ENCODE results near the gene BCCIP. TPM values are rescaled to one million over a fixed set of nuclear protein-coding genes. Genes with fewer than 3 reads are reported as not detected.

BCCIP gene
- total RNA-seq, 2 experiments from 2014 or later, result 103 to 107 TPM

GRCh38 chr10:125838802-125839575 is 15.6 kb downstream of the BCCIP start:
- DNase-seq, result no peak
- no peak overlapping the region for H3K27ac Mint-ChIP-seq
- H3K9me3 Mint-ChIP-seq, result no peaks in the 10 kb centered on the region
- no peaks in the 10 kb centered on the region for H3K4me1 Mint-ChIP-seq (ENCODE audit: low read depth)
- CTCF ChIA-PET, result no interaction called here
- peaks cover 26% of the 10 kb centered on the region for H3K36me3 Mint-ChIP-seq (ENCODE audit: low read depth)
- no peaks in the 10 kb centered on the region for H3K27me3 Mint-ChIP-seq (ENCODE audit: low read depth)
- intact Hi-C loops (cut with micrococcal nuclease), result no loop called here
- no peak overlapping the region for H3K4me3 Mint-ChIP-seq

DNA sequence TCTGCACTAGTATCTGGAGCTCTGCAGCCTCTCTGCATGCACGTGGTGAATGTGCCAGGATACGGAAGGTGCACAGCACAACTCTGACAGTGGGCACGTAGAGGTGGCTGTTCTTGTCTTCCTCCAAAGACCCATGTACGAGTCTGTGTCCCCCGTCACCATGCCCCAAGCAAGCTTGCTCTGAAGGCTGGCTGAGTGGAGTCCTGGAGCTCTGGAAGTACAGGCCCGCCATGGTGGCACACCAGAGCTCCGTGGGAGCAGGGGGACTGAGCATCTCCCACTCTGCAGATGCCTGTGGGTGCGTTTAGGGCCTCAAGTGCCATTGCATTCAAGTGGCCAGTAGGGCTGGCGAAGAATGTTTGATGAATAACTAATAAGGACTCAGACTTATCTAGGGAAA is 17.1 kb downstream of the BCCIP start:
- no peak for DNase-seq
- Mint-ChIP-seq H3K27me3 (ENCODE audit: low read depth) (no peaks in the 10 kb centered on the region), H3K36me3 (ENCODE audit: low read depth) (peaks cover 20% of the 10 kb centered on the region), H3K9me3 (no peaks in the 10 kb centered on the region), H3K4me1 (ENCODE audit: low read depth) (no peaks in the 10 kb centered on the region), H3K4me3 (no peak overlapping the region), H3K27ac (no peak overlapping the region)
- intact Hi-C loops (cut with micrococcal nuclease), result no loop called here
- CTCF ChIA-PET, result no interaction called here

DNA sequence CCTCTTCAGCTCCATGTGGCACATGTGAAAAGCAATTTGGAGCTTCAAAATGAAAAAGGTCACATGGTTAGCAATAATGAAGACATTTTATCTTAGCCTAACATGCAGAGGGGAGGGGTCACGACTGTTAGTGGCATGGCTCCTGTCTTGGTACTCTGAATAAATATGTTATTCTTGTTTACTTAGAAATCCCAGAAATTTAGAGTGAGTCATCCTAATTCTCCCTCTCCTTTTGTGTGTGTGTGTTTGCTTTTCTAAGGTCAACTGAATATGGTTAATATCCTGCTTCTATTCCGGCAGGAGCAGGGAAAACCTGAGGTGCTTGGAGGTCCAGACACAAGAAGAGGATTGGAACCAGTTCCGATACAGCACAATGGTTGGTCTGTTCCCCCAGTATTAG is 17.6 kb downstream of the BCCIP start:
- Mint-ChIP-seq H3K4me1 (ENCODE audit: low read depth) (no peaks in the 10 kb centered on the region), H3K4me3 (no peak overlapping the region), H3K9me3 (no peaks in the 10 kb centered on the region), H3K27ac (no peak overlapping the region), H3K27me3 (ENCODE audit: low read depth) (no peaks in the 10 kb centered on the region), H3K36me3 (ENCODE audit: low read depth) (peaks cover 15% of the 10 kb centered on the region)
- no peak for DNase-seq
- CTCF ChIA-PET, result no interaction called here
- intact Hi-C loops (cut with micrococcal nuclease), result no loop called here

DNA sequence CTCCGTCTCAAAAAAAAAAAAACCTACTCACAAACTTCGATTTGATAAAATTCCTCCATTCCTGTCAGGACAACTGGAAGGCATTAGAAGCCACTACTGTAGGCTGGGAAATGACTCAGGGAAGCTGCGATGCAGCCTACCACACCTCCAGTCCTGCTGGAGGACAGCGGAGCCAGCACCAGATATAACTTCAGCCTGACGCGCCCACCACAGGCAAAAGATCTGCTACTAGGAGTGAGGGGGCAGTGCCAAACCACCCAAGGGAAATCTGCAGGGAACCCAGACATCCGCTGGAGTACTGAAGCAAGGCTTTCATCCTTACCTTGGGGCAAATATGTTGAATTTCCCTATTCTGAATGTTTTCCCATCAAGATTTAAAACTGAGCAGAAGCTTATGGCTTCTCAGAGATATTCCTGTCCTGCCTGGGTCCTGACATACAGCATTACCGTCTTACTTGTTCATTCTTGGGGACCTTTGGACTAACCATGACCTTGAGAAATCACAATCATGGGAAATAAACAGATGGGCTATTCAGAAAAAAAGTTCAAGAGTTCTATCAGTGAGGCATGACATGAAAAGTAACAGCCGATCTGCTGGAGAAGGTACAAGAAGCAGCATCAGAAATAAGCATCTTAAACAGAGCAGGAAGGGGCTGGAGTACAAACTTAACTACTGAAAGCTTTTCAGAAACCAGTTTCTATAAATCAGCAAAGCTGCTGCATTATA is 20.4 kb downstream of the BCCIP start:
- Mint-ChIP-seq H3K9me3 (no peaks in the 10 kb centered on the region), H3K36me3 (ENCODE audit: low read depth) (peaks cover 9% of the 10 kb centered on the region), H3K4me1 (ENCODE audit: low read depth) (no peaks in the 10 kb centered on the region), H3K4me3 (no peak overlapping the region), H3K27me3 (ENCODE audit: low read depth) (no peaks in the 10 kb centered on the region), H3K27ac (no peak overlapping the region)
- CTCF ChIA-PET, result no interaction called here
- no peak for DNase-seq
- intact Hi-C loops (cut with micrococcal nuclease), result no loop called here

DNA sequence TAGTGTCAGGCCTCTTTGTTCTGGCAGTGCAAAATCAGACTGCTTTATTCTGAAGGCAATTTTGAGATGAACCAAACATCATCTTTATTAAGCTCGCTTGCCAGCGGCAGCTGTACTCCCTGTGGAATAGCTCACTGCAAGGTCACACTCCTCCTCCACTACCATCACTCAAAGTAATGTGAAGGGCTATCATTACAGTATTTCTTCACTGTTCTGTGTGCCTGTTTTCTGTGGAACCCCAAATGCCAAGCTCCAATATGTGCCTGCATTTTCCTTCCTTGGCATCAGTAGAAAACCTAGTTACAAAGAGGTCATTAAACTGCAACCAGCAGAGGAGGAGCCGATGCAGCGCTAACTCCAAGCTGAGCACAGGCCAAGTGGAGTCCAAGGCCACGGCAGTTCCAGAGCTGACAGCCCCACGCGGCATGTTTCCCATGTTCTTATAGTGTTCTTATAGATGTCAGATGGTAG is 21.4 kb downstream of the BCCIP start:
- intact Hi-C loops (cut with micrococcal nuclease), result no loop called here
- H3K27ac Mint-ChIP-seq, result no peak overlapping the region

GRCh38 chr10:125845617-125846016 is 22.3 kb downstream of the BCCIP start:
- CTCF ChIA-PET, result no interaction called here
- intact Hi-C loops (cut with micrococcal nuclease), result no loop called here
- DNase-seq, result no peak
- H3K4me1 Mint-ChIP-seq (ENCODE audit: low read depth), result no peaks in the 10 kb centered on the region
- H3K4me3 Mint-ChIP-seq, result no peak overlapping the region
- no peaks in the 10 kb centered on the region for H3K27me3 Mint-ChIP-seq (ENCODE audit: low read depth)
- H3K27ac Mint-ChIP-seq, result no peak overlapping the region
- peaks cover 9% of the 10 kb centered on the region for H3K36me3 Mint-ChIP-seq (ENCODE audit: low read depth)
- no peaks in the 10 kb centered on the region for H3K9me3 Mint-ChIP-seq

More for the DNA sequence above, 21.4 kb downstream of the BCCIP start:
- Mint-ChIP-seq H3K9me3 (no peaks in the 10 kb centered on the region), H3K4me1 (ENCODE audit: low read depth) (no peaks in the 10 kb centered on the region), H3K36me3 (ENCODE audit: low read depth) (peaks cover 7% of the 10 kb centered on the region), H3K4me3 (no peak overlapping the region), H3K27me3 (ENCODE audit: low read depth) (no peaks in the 10 kb centered on the region)
- DNase-seq, result no peak
- CTCF ChIA-PET, result interaction anchor here (0.6 kb wide), 1 partner anchor 222 kb away, joined by 5 read pairs; no protein-coding TSS in a partner anchor

- intact Hi-C loops (cut with micrococcal nuclease), result no loop called here
- H3K4me1 Mint-ChIP-seq (ENCODE audit: low read depth), result no peaks in the 10 kb centered on the region
- no peak for DNase-seq
- no peaks in the 10 kb centered on the region for H3K9me3 Mint-ChIP-seq
- H3K27ac Mint-ChIP-seq, result peak overlapping the region; percentile 24
- CTCF ChIA-PET, result interaction anchor here (0.5 kb wide), 1 partner anchor 76 kb away, joined by 3 read pairs; no protein-coding TSS in a partner anchor
- H3K4me3 Mint-ChIP-seq, result no peak overlapping the region
- peaks cover 11% of the 10 kb centered on the region for H3K36me3 Mint-ChIP-seq (ENCODE audit: low read depth)
- H3K27me3 Mint-ChIP-seq (ENCODE audit: low read depth), result no peaks in the 10 kb centered on the region
Measured at GRCh38 chr10:125846894-125847293, 23.5 kb downstream of the BCCIP start.

DNA sequence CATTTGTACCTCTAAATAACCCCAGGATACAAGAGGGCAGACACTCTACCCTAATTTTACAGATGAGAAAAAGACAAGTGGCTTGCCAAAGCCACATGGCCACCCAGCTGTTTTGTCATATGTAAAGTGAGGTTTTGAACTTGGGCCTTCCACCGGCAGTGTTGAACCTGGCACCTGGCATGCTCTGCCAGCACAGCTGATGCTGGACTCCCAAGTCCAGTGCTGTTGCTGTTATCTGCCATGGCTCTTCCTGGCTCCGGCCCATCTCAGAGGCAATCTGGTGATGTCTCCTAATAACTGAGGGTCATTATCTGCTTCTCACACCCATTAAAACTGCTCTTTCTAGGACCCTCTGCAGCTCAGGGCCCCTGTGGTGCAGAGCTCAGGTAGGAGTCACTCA is 25.0 kb downstream of the BCCIP start:
- no peak for DNase-seq
- CTCF ChIA-PET, result no interaction called here
- Mint-ChIP-seq H3K9me3 (no peaks in the 10 kb centered on the region), H3K27me3 (ENCODE audit: low read depth) (no peaks in the 10 kb centered on the region), H3K27ac (no peak overlapping the region), H3K36me3 (ENCODE audit: low read depth) (peaks cover 16% of the 10 kb centered on the region), H3K4me1 (ENCODE audit: low read depth) (no peaks in the 10 kb centered on the region), H3K4me3 (no peak overlapping the region)
- intact Hi-C loops (cut with micrococcal nuclease), result no loop called here

DNA sequence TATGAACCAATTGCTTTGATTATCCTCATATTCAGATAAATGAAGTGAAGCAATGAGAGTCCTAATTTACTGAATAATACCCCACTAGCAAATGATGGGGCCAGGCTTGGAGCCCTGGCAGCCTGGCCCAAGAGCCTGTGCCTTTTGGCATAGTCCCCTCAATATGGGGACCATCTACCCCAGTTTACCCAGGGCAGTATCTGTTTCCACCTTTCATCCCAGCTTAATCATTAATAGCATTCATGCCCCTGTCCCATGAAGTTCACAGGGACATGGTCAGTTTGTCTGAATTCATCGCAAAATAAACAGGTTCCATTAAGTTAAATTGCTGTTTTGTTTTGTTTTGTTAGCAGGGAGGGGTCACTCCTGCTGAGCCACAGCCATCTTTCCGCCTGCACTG is 25.5 kb downstream of the BCCIP start:
- CTCF ChIA-PET, result no interaction called here
- intact Hi-C loops (cut with micrococcal nuclease), result no loop called here

GRCh38 chr10:125849448-125849847 is 26.1 kb downstream of the BCCIP start:
- CTCF ChIA-PET, result no interaction called here
- Mint-ChIP-seq H3K4me3 (no peak overlapping the region), H3K4me1 (ENCODE audit: low read depth) (no peaks in the 10 kb centered on the region), H3K9me3 (no peaks in the 10 kb centered on the region), H3K27me3 (ENCODE audit: low read depth) (no peaks in the 10 kb centered on the region), H3K27ac (no peak overlapping the region), H3K36me3 (ENCODE audit: low read depth) (peaks cover 22% of the 10 kb centered on the region)
- no peak for DNase-seq
- intact Hi-C loops (cut with micrococcal nuclease), result no loop called here

More for the DNA sequence above, 25.5 kb downstream of the BCCIP start:
- Mint-ChIP-seq H3K4me3 (no peak overlapping the region), H3K36me3 (ENCODE audit: low read depth) (peaks cover 21% of the 10 kb centered on the region), H3K27me3 (ENCODE audit: low read depth) (no peaks in the 10 kb centered on the region), H3K9me3 (no peaks in the 10 kb centered on the region), H3K27ac (no peak overlapping the region), H3K4me1 (ENCODE audit: low read depth) (no peaks in the 10 kb centered on the region)
- DNase-seq, result no peak

DNA sequence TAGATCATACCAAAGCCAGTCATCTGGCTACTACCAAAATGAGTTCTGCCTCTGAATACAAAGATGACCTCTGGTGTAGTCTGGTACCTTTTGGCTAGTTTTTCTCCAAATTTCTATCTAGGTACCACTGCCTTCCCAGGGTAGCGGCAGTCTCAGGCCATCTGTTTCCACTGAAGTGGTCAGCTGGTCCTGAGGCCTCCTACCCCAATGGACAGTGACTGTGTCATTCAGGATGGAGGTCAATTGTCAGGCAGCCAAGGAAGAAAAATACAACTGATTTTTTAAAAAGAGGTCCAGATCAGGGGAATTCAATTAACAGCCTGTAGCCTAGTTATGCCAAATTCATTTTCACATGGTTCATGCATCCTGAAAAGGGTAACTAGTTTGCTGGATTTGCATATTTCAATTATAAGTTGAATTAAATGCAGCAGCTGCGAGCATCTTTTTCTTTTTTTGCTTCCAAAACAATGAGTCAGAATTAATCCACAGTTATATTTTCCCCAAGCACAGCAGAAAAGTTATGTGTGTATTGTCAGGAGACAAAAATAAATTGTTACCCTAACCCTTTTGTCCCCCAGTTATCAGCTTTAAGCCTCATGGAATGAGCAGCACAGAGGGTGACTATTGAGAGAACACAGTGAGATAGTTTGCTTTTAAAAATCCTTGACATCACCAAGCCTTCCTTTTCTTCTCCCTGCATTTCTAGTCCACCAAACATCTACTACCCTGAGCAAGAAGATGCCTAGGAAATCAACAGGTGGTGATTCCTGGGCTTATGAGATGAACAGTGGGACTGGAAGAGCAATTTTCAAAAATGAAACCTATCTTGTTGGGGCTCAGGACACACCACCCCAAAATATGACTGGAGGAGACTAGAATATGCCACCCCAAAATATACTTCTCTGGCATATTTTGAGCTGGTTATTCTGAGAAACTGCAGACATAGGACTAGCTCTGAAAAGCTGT is 27.7 kb downstream of the BCCIP start:
- Mint-ChIP-seq H3K4me3 (no peak overlapping the region), H3K9me3 (no peaks in the 10 kb centered on the region), H3K27me3 (ENCODE audit: low read depth) (no peaks in the 10 kb centered on the region), H3K27ac (no peak overlapping the region), H3K4me1 (ENCODE audit: low read depth) (no peaks in the 10 kb centered on the region), H3K36me3 (ENCODE audit: low read depth) (peaks cover 22% of the 10 kb centered on the region)
- no peak for DNase-seq
- CTCF ChIA-PET, result interaction anchor here (0.6 kb wide), 1 partner anchor 31 kb away, joined by 3 read pairs; no protein-coding TSS in a partner anchor
- intact Hi-C loops (cut with micrococcal nuclease), result no loop called here

DNA sequence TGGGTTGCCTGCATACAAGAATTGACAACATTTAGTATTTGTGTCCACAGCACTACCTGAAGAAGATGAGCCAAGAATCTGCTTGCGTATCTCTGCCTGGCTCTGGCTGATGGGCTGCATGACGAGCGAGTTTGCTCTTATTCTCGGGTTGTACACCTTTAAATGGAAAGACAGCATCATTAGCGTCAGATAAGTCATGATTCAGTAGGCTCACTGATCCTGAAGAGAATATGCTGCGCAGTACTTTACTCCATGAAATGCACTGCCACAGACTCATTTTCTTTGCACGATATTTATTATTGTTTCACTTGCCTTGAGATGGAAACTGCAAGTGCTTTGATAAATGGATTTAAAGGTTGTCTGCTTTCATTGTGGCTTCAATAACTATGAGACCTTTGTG is 29.1 kb downstream of the BCCIP start:
- CTCF ChIA-PET, result no interaction called here
- H3K27me3 Mint-ChIP-seq (ENCODE audit: low read depth), result no peaks in the 10 kb centered on the region
- H3K4me3 Mint-ChIP-seq, result no peak overlapping the region
- no peak overlapping the region for H3K27ac Mint-ChIP-seq
- H3K9me3 Mint-ChIP-seq, result no peaks in the 10 kb centered on the region
- intact Hi-C loops (cut with micrococcal nuclease), result no loop called here
- no peaks in the 10 kb centered on the region for H3K4me1 Mint-ChIP-seq (ENCODE audit: low read depth)
- peaks cover 21% of the 10 kb centered on the region for H3K36me3 Mint-ChIP-seq (ENCODE audit: low read depth)
- no peak for DNase-seq
